LNCAP (cell line): ENCODE results near the gene MAP4K4.

Source experiments
- TF ChIP-seq, protein P1 (sequence below): fragments of 450-650 bp; IDR thresholded peaks from 2 replicates; pipeline ENCODE4 v1.5.1; 2017; ENCODE audit warnings: mild to moderate bottlenecking

MAP4K4 gene

DNA sequence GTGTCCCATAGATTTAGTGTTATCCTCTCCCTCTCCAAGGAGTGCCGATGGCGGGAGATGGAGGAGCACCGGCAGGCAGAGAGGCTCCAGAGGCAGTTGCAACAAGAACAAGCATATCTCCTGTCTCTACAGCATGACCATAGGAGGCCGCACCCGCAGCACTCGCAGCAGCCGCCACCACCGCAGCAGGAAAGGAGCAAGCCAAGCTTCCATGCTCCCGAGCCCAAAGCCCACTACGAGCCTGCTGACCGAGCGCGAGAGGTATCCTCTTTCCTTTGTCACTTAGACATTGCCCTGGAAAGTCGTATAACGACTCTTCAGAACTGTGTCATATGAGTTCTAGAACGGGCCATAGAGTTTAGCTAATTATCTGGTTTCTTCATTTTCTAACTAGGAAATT lies 162.1 kb downstream of the MAP4K4 start:
- TF ChIP-seq, protein P1, sequence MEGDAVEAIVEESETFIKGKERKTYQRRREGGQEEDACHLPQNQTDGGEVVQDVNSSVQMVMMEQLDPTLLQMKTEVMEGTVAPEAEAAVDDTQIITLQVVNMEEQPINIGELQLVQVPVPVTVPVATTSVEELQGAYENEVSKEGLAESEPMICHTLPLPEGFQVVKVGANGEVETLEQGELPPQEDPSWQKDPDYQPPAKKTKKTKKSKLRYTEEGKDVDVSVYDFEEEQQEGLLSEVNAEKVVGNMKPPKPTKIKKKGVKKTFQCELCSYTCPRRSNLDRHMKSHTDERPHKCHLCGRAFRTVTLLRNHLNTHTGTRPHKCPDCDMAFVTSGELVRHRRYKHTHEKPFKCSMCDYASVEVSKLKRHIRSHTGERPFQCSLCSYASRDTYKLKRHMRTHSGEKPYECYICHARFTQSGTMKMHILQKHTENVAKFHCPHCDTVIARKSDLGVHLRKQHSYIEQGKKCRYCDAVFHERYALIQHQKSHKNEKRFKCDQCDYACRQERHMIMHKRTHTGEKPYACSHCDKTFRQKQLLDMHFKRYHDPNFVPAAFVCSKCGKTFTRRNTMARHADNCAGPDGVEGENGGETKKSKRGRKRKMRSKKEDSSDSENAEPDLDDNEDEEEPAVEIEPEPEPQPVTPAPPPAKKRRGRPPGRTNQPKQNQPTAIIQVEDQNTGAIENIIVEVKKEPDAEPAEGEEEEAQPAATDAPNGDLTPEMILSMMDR: no peak

DNA sequence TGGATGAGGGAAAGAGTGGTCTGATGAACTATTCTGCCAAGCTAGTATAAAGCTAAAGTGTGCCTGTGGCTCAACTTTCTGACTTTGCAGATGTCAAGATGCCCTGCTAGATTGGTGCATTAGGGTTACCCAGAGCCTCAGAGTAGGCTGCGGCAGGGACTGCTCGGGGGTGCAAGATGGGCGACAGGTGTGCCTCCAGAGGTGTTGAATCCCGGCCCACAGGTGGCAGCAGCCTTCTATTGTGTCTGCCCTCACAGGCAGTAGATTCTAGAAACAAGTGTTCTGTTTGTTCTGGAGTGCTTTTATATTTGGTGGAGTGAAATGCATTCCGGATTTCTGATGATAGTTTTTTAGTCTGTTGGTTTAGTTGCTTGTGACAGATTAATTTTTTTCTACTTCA lies 162.7 kb downstream of the MAP4K4 start:
- TF ChIP-seq, protein P1: no peak

DNA sequence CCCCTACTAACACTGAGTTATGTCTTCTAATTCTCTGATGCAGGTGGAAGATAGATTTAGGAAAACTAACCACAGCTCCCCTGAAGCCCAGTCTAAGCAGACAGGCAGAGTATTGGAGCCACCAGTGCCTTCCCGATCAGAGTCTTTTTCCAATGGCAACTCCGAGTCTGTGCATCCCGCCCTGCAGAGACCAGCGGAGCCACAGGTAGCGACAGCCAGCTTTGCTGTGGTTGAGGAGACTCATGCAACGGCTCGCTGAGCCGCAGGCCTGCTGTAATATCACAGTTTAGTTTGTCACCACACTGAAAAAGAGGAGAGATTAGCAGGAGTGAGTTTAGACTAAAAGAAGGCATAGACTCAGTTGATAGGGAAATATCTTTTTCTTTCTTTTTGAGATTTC lies 163.3 kb downstream of the MAP4K4 start:
- TF ChIP-seq, protein P1: no peak

DNA sequence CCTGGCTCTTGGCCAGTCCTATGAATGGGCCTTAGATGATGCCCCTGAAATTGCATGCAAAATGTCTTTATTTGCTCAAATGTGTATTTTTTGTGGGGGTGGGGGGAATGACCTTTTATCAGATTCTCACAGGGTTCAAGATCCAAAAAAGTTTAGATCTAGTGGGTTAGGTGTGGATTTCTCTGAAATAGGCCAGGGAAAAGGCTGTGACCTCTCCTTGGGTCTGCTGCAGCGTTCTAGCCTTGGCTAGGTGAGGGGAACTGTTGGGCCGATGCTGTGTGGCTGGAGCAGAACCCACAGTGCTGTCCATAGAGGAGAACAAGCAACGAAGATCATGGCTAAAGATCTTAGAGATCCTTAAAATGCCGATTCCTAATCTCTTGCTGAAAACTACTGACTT lies 163.9 kb downstream of the MAP4K4 start:
- TF ChIP-seq, protein P1: no peak

DNA sequence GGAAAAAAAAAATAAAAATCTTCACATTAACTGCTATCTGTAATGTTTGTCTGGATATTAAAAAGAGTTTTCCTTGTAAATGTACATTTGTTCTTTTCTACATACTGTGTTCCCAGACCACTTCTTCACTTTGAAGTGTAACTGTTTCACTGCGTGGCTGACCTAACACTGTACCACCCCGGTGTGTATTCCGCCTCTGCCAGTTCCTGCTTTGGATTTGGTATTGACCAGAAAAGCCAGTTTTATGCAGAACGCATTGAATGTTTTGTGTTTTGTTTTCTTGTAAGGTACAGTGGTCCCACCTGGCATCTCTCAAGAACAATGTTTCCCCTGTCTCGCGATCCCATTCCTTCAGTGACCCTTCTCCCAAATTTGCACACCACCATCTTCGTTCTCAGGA lies 166.0 kb downstream of the MAP4K4 start:
- TF ChIP-seq, protein P1: no peak

DNA sequence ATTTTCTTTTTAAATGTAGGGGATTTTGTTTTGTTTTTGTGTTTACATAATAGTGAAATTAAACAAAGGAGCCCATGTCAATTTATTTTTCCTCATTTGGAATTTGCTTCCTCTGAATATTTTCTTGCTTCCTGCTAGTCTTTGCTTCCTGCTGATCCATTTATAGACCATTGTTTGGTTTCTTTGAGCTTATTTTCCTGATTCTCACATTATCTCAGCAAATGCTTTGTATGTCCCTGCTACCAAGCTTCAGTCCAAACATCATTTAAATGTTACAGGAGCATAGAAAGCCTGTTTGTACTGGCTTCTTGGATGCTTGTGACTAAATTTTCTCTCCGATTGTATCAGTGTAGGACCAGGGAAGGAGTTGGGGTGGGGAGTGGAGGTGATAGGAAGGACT lies 166.9 kb downstream of the MAP4K4 start:
- TF ChIP-seq, protein P1: no peak

DNA sequence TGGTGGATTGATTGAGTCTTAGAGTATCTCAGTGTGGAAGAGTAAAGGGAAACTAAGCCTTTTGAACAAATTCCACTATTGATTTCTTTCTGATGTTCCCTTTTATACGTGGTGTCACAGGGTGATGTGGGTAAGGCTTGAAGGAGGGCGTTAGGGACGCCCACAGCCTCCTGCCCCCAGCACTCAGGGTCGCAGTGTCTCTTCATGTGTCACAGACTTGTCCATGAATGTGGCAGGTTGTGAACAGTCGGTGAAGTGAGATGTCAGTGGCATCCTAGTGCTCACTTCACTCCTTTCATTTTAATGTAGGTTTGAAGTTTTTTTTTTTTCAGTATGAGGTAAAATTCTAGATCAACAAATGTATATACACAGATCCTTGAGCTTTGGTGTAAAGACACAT lies 171.0 kb downstream of the MAP4K4 start:
- TF ChIP-seq, protein P1: no peak

DNA sequence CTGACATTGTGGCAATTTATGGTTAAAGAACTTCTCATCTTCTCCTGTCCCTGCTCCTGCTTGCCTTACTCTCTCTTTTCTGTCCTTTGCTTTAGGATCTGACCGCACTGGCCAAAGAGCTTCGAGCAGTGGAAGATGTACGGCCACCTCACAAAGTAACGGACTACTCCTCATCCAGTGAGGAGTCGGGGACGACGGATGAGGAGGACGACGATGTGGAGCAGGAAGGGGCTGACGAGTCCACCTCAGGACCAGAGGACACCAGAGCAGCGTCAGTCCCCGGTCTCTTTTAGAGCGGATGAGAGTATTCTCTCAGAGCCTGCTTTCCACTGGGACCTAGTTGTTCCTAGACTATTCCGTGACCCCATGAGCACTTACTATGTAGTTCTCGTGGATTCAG lies 172.0 kb downstream of the MAP4K4 start:
- TF ChIP-seq, protein P1: no peak
